GM18520 (cell line): ENCODE data around the gene LTBP2.

Source experiments
- ATAC-seq: cut with Tn5 transposase; IDR thresholded peaks from one replicate; pipeline ENCODE4 v1.9.1; 2021; ENCODE audit not compliant: unreplicated experiment

The LTBP2 gene

DNA sequence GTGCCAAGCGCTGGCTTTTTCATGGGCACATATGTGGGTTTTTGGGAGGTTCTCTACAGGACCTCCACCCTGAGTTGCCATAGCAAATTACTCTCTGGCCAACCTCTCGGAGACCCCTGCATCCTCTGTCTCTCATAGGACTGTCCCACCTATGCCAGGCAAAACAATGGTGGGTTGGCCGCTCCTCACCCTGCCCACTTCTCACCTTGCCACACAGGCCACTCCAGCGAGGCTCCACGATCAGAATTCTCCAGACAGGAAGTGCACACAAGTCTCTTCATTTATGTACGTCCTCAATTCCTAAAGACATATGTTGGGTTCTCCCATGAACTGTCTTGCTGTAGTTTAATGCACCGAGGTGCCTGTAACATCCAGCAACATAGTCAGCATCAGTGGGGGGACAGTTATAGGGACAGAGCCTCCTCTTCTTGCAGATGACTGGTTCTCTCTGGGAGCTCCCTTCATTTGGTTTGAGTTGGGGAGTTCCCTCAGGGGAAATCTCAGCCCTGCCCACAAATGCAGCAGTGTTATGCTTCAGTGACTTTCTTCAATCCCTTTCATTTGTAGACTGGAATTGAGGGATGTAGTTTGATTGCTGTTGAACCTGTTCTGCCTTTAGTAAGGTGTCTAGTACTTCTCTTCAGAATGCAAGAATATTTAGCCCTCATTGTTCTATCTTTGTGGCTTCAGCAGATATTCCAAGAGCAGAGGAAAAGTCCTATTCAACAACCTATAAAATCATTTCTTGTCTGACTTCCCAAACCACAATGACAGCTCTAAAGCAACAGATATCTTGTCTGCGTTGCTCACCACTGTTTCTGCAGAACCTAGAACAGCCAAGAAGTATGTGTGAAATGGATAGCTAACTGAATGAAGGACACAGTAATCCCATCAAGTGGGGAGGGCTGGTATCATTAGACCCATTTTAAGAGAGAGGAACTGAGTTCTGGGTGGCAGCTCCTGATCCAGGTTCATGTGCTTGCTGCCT lies 2.8 kb upstream of the LTBP2 start:
- ATAC-seq: no peak

DNA sequence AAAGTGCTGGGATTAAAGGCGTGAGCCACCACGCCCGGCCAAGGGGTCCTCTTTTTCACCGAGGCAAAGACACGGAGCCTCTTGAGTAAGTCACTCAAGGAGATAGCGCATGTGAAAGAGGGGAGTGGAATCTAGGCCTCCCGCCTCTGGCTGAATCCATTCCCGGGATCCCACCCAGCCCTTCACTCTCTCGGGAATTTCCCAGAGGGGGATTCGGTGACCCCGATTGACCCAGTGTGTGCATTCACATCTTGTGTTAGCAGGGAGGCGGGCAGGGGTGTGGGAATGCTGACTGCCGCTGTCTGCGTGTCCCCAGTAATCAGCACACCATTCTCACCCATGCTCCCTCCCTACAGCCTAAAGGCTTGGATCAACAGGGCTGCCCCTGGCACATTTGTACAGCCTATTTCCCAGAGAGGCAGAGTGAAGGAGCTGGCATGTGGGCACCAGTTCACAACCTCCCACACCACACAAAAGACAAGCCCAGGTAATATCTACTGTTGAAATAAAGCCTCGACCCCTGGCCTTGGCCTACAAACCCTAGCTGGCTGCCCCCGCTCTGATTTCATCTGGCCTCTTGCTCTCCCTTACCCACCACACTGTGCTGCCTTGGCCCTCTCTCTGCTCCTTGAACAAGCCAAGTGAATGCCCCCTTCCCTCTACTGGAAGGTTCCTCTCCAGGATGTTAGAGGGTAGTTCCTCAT lies 1.3 kb upstream of the LTBP2 start:
- ATAC-seq: no peak

DNA sequence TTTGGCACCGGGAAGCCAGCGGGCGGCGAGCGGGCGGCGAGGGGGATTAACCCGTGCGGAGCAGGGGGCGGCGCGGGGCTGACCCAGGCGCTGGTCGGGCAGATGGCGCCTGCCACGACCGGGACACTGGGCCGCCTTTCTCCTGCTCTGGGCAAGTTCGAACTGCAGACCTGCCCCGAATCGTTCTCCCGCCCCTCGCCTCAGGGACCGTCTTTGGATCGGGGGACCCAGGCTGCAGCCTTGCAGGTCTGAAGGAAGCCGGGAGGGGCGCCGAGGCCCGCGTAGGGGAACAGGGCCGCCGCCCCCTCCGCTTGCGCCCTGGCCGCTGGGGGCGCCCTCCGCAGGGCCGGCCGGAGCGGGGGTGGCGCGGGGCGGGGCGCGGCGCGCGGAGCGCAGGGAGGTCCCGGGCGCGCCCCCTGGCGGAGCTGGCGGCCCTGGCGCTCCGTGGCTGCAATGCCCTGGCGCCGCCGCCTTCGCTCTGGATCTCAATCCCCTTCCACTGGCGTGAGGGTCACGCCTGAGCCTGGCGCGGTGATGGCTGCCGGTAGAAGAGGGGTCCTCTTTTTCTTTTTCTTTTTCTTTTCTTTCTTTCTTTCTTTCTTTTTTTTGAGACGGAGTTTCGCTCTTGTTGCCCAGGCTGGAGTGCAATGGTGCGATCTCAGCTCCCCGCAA lies 449 bp upstream of the LTBP2 start:
- peak; percentile 50 for ATAC-seq

DNA sequence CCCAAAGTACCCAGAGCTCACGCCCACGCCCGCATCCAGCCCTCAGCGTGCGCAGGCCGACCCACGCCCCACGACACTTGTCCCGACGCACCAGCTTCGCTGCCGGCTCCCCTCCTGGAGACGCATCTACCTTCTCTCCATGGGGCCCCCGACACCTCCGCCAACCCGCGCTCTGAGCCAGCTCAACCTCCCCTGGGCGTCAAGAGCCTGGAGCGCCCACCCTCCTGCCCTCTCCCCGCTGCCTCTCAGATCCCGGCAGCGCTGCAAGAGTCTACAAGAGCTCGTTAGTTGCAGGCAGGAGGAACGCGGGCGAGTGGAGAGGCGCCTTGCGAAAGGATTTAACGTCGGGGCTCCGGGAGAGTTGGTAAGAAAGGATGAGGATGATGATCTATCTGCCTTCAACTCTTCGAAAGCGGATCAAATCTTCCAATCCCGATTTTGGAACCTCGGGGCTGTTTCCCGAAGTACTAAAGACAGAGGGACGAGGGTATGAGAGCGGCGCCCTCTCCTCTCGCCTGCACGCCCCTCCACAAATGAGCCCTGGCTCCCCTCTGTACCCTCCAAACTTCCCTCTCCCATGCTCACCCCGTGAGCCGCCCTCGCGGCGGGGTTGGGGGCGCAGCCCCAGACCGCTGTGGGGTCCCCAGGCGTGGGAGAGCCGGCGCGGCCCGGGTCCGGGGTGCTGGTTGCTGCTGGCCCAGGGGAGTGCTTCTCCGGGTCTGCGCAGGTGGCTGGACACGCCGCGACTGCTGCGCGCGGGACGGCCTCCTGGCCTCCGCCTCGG lies 979 bp downstream of the LTBP2 start:
- no peak for ATAC-seq

DNA sequence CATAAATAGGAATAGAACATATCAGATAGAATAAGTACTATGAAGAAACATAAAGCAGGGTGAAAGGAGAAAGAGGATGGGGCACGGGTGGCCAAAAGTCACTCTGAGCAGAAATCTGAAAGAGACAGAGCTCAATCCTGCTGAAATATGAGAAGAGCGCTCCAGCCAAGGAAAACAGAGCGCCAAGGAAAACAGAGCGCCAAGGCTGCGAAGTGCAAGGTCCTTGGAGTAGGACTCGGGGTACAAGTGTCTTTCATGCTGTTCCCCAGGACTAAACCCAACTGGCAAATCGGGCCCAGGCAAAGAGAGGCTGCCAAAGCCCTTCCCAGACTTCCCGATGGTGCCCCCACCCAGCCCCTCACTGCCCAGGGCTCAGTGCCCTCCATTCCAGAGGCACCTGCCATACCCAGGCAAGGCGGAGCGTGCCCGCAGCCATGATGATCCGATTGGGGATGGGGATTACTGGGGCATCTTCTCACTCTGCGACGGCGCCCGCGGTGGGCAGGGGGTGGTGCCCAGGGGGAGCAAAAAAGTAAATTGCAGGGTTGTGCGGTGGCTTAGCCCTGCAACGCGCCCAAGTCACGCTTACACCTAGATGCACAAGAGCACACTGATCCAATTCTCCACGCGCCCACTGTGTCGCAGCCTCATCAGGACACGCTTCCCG lies 1.7 kb downstream of the LTBP2 start:
- no peak for ATAC-seq

DNA sequence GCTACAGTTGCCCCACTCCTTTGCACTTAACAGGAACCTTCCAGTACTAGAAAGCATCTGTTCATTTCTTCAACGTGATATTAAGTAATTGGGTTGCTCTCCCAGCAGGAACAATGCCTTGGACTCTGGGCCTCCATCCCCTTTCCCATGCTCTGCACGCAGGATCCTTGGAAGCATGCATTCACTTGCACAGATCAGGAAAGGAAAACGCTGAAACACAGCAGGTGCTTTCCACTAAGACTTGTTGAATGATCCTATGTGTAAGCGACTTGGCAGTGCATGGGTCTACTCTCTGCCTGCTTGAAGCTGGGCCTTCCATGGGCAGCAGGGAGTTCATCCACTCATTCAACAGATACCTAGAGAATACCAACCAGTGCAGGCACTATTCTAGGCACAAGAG lies 2.3 kb downstream of the LTBP2 start:
- ATAC-seq: no peak

DNA sequence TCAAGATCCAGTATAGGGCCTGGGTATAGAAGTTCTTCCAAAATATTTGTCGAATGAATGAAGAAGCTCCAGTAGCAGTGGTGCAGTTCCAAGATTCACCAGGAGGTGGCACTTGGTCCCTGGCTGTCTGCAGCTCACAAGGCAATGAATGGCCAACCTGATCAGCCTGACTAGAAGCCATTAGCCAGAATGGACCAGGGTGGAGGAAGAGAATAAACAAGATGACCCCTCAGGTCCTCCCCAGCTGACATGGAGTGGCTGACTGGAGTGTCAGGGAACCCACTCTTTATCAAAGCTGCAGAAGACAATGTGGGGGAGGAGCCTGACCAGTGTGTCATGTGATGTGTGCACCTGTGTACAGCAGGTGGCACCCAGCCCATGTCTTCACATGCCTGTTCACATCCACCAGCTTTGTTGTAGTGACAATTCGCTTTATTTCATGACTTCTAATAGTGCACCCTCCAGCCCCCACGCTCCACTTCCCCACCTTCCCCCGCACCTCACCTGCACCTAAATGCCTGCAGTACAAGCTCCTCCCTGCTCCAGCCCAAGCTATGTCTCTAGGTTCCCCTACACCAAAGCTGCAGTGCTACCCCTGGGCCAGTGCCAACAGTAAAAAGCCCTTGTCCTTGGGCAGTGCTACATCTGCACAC lies 3.0 kb downstream of the LTBP2 start:
- no peak for ATAC-seq

DNA sequence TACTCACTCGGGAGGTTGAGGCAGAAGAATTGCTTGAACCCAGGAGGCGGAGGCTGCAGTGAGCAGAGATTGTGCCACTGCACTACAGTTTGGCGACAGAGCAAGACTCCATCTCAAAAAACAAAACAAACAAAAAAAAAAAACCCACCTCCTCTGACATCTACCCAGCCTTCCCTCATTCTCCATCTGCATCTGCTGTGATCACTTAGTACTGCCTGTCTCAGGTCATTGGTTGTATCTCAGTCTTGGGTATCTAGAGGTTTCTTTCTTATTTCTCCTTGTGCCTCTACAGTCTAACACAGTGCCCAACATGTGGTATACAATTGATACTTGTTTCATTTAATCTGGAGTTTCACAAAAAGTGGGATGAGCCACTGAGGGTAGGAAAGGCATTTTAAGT lies 5.3 kb downstream of the LTBP2 start:
- ATAC-seq: no peak

DNA sequence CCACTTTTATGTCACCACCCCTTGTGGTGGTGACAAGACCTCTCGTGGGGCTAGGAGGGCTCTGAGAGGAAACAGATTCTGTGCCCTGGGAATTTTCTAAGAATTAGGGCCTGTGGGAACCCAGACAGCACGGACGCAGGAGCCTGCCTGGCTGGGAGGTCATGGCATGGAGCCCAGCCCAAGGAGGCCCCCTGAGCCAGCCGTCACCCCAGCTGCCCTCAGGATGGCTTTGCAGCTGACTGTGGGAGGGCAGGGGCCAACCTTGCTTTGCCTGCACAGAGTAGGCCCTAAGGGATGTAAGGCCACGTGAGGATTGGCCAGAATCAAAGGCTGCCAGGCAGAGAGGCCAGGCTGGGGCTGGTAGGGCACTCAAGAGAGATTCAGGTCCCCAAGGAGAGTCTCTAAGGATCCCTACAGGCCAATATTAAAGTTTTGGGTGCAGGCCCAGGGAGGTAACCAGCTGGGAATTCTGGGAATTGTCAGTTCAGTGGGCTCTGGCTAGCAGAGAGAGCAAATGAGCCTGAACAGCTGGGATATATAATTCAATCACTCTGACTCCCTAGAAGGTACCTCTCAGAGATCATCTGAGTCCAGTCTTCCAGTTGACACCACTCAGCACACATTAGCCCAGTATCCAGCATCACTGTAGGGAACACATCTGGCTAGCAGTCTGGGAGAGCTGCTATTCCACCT lies 6.4 kb downstream of the LTBP2 start:
- ATAC-seq: no peak

DNA sequence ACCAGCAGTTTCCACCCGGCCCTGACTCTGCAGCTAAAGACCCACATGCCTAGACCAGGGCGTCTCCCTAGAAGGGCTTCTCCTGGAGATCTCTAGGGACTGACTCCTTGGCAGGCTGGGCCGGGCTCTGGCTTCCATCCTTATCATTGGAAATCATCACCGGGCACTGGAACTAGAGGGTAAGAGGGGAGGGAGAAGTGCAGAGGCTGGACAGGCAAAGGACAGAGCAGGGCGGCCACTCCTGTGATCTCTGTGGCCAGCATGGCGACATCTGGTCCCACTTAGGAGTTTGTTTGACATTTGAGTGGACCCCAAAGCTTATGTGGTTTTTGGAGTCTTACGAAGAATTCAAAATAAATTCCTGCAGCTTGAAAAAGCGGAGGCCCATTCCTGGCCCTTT lies 7.1 kb downstream of the LTBP2 start:
- ATAC-seq: no peak

DNA sequence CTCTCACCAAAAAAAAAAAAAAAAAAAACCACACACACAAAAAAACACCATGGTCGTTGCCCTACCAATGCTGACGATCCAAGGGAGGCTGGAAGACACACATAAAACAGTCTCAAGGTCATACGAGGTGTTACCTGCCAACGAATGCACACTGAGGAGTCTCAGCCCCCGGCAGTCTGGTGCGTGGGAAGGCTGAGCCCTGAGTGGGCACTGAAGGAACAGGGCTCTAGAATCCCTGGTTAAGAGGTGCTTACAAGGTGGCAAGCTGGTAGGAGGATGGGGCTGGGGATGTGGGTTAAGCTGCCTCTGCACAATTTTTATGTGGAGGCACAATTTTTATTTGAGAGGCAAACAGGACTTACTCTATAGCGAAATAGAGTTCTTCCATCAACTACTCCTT lies 7.9 kb downstream of the LTBP2 start:
- no peak for ATAC-seq

DNA sequence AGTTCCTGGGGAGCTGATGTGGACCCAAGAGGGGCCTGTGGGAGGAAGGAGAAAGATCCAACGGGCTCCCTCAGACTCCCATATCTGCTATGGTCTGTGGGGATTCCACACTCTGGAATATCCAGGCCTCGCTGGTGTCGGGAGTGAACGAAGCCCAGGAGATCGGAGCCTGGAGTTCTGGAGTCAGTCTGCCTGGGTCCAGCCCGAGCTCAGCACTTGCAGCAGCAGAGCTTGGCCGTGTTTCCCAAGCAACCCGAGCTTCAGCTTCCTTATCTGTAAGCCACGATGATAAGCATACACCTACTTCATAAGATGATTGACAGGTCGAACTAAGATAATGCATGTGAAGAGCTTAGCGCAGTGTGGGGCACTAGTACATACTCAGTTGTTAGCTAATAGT lies 10.1 kb downstream of the LTBP2 start:
- no peak for ATAC-seq

DNA sequence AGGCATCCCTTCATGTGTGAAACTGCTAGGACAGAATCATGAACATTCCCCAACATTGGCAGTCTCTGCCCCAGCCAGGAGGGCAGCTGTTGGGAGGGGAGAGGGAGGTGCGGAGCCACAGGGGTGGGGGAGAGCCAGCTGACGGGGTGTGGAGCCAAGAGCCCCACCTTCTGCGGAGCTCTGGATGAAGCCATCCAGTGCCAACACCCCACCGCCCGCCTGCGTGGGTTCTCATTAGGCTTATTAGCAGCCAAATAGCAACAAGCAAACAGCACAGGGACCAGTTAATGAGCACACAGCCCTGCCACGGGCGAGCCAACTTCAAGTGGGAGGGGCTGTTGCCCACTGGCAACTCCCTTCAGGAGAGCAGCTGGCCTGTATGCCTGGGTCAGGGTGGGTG lies 12.1 kb downstream of the LTBP2 start:
- no peak for ATAC-seq

DNA sequence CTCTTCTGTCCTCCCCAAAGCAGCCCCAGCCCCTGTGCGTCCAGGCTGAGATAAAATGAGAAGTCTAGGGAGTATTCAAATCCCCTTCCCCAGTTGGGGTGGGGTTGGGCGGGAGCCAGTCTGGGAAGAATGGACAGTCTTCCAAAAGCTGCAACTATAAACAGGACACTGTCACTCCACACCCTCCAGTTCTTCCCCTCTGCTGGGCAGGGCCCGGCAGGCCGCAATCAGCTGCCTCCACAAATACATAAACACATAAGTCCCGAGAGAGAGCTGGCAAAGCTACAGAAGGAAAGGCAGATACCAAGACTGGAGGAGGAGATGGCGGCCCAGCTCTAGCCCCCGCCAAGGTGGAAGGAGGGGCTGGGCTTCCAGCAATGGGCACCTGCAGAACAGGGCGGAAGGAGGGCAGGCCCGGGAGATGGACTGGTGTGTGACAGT lies 12.7 kb downstream of the LTBP2 start:
- no peak for ATAC-seq

DNA sequence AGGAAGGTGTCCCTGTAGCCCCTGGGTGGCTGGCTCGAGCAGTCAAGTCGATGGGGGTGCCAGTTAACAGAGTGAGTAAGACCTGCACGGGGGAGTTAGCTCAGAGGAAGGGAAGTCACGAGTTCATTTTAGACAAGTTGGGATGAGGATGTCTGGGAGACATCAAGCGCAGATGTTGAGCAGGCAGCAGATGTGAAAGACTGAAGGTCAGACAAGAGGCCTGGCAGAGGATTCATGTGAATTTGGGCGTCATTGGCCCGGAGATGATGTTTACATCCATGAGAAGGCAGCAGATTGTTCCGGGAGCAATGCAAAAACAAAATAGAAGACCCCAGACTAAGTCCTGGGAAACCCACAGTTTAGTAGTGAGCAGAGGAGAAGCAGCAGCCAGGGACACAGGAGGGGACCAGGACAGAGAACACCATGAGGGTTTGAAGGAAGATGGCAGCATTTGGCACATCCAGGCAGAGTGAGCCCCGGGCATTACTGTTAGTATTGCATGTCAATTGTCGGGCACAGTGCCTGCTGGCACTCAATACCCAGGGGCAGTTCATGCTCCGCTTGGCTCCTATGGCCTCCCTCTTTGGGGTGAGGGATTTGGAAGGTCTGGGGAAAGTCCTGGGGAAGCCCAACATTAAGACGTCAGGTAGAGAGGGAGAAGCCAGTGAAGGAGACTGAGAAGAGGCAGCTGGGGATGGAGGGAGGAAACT lies 15.1 kb downstream of the LTBP2 start:
- no peak for ATAC-seq

DNA sequence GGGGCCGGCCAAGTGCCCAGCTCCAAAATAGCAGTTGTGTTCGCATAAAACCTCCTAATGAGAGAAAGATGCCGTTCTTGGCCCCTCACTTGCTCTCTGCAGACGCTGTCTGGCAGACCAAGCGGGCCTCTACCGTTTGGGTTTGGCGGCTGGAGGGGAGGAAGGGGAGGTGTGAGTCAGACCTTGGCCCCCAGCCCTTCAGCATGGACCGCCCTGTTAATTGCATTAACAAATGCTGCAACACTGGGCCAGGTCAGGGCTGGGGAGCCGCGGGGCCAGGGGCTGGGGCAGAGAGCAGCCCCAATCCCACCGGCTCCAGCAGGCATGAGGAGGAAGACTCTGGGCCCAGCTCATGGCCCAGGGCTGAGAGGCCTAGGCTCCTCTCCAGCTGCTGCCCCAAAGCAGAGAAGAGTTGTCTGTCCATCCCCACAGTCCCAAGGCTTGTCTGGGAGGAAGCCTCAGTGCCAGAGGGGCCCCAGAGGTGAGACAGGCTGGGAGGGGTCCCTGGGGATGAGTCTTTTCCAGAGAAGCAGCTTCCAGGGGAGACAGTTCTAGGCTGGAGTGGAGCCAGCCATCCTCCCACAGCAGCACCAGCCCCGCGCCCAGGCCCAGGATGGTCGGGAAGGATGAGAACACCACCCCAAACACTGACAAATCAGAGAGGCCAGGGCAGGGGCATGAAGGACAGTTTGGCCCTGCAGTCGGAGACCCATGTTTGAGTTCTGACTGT lies 16.9 kb downstream of the LTBP2 start:
- ATAC-seq: no peak

DNA sequence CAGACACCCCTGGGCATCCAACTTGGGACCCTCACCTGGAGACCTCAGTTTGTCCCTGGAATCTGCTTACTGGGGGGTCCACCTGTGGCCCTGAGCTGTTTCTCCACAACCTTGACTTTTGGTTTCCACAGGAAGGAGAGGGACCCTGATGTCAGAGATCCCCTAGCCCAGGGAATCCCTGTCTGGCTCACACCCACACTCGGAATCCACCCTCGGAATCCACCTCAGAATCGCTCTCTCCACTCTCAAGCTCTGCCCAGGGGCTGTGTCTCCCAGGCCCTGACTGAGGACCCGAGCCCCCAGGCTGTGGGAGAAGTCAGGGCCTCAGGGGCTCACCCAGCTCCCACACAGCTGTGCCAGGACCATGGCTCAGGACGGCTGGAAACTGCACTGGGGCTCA lies 17.4 kb downstream of the LTBP2 start:
- no peak for ATAC-seq

DNA sequence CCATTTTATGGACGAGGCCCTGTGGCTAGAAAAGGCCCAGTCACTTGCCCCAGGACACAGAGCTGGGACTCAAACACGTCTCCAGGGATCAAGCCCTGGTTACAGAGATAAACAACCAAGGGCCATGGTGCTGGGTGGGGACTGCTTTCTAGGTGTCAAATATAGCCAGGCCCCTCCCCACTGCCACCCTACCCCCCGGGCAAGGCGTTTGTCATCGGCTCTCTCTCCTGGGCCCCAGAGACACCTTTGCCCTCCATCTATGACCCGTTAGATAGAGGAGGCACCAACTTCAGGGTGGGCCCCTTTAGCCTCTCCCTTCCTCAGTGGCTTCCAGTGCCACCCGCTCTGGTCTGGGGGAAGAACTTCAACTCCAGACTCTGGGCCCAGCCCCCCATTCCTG lies 18.0 kb downstream of the LTBP2 start:
- no peak for ATAC-seq
